ENCODE measurements around the gene PLGLB2.
A peak's percentile ranks its signal among the peaks of the same experiment; 100 is the strongest.
"Not testable (repeated sequence)": the region's sequence is repeated elsewhere in the genome, so short reads cannot be mapped to it uniquely, and the experiment has no call there.

The PLGLB2 gene

DNA sequence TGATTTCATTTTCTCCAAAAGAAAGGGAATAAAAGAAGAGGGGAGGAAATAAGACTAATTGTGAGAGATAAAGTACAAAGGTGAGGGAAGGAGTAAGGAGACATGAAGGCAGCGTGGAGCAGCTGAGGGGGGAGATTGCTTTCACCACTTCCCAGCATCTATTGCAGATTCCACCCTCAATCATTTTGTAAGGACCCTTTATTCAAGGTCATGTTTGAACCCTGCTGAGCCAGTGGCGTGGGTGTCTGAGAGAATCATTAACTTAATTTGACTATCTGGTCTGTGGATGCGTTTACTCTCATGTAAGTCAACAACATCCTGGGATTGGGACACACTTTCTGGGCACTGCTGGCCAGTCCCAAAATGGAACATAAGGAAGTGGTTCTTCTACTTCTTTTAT is at the start of gene PLGLB2:
Gene PLGLB2 (plus strand): TSS at position 297 of the 400 bp plus-strand sequence. CDS start 67 bp downstream, at position 364.
- H3K27me3 Mint-ChIP-seq, H3K9me3 Mint-ChIP-seq, H3K27ac Mint-ChIP-seq, H3K4me1 Mint-ChIP-seq, H3K4me3 Mint-ChIP-seq, CTCF ChIA-PET, DNase-seq, H3K36me3 Mint-ChIP-seq: not testable (repeated sequence)

DNA sequence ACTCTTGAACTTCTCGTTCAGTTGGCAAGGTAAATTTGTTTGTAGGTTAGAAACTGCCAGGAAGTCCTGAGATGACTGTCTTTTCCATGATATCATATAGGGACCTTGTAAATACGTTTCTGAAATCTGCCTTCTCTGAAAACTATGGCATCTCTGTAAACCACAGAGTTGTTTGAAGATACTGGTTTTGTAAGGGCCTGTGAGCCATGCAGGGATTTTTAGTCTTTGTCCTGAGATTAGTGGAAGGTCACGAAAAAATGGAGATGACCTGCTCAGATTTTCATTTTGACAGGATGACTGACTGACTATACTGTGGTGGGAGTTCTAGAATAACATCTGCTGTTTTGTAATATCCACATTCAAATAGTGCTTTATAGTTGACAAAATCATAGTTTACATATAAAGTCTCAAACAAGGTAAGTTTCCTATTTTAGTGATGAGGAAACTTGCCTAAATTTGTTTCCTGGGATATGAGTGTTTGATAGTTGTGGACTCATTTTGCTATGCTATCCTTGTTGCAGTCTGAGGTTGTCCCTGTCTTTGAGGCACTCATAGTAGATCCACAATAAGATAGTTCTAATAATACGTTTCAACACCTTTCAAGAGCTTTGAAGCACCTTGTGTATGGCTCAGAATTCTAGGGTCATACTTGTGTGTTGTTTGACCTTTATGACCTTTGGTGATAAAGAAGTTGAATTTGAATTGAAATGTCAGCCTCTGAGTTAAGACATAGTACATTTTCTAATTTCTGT is 43.1 kb upstream of the PLGLB2 start:
- CTCF ChIA-PET, H3K9me3 Mint-ChIP-seq, H3K27me3 Mint-ChIP-seq, H3K4me1 Mint-ChIP-seq, H3K36me3 Mint-ChIP-seq, DNase-seq: not testable (repeated sequence)
- Mint-ChIP-seq H3K4me3 (peak overlapping the region; percentile 48), H3K27ac (peak overlapping the region; percentile 83)

DNA sequence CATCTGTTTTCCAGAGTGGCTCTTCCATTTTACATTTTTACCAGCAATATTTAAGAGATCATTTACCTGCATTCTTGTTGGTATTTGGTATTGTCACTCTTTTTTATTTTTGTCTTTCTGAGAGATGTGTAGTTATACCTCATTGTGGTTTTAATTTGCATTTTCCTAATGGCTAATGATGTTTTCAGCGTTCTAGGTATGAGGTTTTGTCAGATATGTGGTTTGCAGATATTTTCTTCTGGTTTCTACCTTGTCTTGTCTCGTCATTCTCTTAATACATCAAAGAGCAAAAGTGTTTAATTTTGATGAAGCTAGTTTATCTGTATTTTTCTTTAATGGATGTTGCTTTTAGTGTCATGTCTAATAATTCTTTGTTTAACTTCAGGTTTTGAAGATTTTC is 39.5 kb upstream of the PLGLB2 start:
- H3K27ac Mint-ChIP-seq, H3K27me3 Mint-ChIP-seq, H3K4me3 Mint-ChIP-seq, H3K9me3 Mint-ChIP-seq, H3K4me1 Mint-ChIP-seq, DNase-seq, H3K36me3 Mint-ChIP-seq, CTCF ChIA-PET: not testable (repeated sequence)

DNA sequence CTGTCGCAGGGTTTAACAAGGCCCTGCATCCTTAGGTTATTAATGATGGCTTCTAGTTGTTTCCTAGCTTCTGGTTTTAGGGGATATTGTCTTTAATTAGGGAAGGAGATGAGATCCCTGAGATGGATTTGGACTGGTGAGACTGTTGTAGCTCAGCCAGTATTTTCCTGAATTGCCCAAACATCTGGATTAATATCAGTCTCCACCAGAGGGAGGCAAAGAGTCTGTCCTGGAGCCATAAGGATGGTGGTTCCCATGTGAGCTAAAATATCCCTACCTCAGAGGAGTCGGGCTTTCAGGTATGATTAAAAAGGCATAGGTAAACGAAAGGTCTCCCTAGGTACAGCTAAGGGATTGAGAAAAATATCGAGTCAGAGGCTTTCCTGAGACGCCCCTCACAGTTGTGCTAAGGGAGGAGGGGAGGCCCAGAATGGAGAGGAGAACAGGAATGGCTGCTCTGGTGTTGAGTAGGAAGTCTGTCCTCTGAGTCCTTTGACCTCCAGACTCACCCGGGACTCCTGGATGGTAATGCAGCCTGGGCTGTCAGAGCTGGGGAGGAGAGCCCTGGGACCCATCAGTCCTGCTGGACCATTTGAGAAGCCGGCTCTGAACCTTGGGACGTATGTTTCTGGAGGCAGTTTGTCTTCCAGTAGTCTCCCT is 19.8 kb upstream of the PLGLB2 start:
- H3K27me3 Mint-ChIP-seq, H3K36me3 Mint-ChIP-seq, H3K27ac Mint-ChIP-seq, CTCF ChIA-PET, H3K4me1 Mint-ChIP-seq, H3K9me3 Mint-ChIP-seq, DNase-seq, H3K4me3 Mint-ChIP-seq: not testable (repeated sequence)

DNA sequence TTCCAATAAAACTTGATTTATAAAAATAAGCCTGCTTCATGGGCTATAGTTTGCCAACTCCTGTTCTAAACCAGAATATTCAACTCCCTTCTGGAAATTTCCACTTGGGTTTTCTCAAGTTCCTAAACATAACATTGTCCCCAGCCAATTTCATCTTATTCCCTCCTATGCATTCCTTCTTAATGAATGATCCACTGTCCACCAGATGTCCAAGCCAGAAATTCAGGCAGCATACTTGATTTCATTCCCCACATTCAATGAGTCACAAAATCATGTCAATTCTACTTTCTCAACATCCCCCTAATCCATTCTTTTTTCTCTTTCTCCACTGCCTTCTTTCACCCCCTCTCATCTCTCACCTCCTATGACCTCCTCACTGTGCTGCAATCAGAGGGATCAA is 7.0 kb upstream of the PLGLB2 start:
- H3K9me3 Mint-ChIP-seq, CTCF ChIA-PET, H3K4me1 Mint-ChIP-seq, H3K4me3 Mint-ChIP-seq, DNase-seq, H3K27ac Mint-ChIP-seq, H3K27me3 Mint-ChIP-seq, H3K36me3 Mint-ChIP-seq: not testable (repeated sequence)

DNA sequence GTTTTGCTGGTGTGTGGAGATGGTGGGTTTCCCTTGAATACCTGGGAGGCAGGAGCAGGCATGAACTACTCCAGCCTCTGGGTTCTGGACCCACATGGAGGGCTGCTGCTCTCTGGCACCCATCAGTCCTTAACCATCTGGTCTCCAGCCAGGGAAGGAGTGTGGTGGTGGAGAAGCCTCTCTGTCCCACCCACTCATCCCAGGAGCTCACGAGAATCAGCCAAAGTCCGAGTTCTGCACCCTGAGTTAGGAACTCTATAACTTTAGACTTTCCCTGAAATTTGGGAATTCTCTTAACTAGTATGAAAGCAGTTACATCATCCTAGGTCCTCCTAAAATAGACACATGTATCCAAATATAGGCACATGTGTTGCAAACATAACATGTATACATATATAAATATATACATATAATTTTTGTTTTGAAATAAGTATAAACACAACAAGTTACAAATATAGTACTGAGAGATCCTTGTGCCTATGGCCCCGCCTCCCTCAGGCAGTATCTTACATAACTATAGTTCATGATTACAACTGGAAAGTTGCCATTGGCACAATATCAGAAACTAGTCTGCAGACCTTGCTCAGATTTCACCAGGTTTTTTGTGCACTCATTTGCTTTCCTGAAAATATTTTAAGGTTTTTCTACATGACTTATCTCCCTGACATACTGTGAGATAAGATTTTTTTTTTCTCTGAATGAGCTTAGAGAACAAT is 5.3 kb upstream of the PLGLB2 start:
- H3K9me3 Mint-ChIP-seq, H3K4me1 Mint-ChIP-seq, DNase-seq, H3K36me3 Mint-ChIP-seq, H3K4me3 Mint-ChIP-seq, H3K27me3 Mint-ChIP-seq, CTCF ChIA-PET, H3K27ac Mint-ChIP-seq: not testable (repeated sequence)

DNA sequence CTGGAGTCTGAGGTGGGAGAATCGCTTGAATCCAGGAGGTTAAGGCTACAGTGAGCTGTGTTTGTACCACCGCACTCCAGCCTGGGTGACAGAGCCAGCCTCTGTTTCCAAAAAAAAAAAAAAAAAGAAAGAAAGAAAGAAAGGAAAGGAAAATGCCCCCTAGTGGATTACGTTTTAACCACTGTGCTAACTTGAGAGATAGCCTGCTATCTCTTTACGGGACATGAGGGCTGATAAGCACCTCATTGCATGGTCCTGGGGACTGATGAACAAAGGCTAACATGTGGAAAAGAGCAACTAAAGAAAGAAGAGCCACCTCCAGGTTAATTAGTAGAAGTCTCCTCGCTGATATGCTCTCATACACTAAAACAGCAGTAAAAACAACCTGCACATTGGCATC is 4.2 kb upstream of the PLGLB2 start:
- H3K4me1 Mint-ChIP-seq, H3K9me3 Mint-ChIP-seq, H3K4me3 Mint-ChIP-seq, CTCF ChIA-PET, DNase-seq, H3K36me3 Mint-ChIP-seq, H3K27me3 Mint-ChIP-seq, H3K27ac Mint-ChIP-seq: not testable (repeated sequence)

DNA sequence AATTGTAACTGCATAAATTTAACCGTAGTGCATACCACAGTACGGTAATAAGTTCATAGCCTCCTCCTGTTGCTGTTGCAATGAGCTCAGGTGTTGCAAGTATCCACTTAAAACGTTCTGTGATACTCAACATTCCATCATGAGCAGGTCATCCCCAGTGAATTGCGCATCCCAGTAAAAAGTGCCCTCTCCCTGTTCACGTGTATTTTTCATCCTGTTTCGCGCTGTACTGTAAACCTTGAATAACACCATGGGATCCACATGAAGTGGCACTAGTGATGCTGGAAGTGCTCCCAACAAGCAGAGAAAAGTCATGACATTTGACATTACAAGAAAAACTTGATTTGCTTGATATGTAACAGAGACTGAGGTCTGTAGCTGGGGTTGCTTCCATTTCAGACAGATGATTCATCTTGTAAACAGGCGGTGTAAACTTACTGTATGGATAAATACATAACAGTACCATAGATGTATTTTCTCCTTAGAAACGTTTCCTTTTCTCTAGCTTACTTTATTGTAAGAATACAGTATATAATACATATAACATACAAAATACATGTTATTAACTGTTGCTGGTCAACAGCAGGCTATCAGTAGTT is 2.4 kb upstream of the PLGLB2 start:
- peak overlapping the region; percentile 25 for H3K27ac Mint-ChIP-seq
- H3K4me1 Mint-ChIP-seq, DNase-seq, CTCF ChIA-PET, H3K9me3 Mint-ChIP-seq, H3K4me3 Mint-ChIP-seq, H3K36me3 Mint-ChIP-seq, H3K27me3 Mint-ChIP-seq: not testable (repeated sequence)

DNA sequence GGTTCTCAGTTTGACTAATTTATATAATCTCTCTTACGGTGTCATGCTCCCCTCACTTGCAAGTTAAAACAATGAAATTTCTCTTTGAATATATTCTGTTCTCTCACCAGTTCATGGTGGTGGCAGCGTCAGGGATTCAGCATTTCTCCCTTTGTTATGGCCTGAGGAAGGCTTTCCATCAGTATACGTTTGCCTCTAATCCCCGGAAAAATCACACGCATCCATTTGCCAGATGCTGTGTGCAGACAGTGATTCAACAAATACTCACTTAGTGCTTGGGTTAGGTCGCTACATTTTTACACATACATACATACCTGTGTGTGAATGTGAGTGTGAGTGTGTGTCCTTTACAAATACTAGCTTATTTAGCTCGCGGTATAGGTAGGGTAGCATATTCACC is 637 bp downstream of the PLGLB2 start:
- H3K4me1 Mint-ChIP-seq, H3K4me3 Mint-ChIP-seq, CTCF ChIA-PET: not testable (repeated sequence)

DNA sequence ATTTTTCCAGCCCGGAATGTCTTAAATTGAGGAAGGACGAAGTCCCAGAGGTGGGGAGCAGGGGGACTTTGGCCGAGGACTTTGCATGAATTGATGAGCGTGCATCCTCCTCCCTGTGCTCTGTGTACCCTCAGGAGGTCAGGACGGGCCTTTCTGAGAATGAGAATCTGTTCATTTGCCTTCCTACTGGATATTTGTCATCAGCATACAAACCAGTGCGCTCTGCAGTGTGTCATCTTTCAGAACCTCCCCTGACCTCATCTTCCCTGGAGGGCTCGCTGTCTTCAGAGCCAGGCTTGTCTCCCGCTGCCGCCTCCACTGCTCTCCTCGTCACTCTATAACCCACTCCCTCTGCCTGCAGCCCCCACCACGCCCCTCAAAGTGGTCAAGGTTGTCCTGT is 2.7 kb downstream of the PLGLB2 start:
- H3K4me3 Mint-ChIP-seq, H3K9me3 Mint-ChIP-seq, H3K27ac Mint-ChIP-seq, DNase-seq, H3K36me3 Mint-ChIP-seq, CTCF ChIA-PET, H3K27me3 Mint-ChIP-seq, H3K4me1 Mint-ChIP-seq: not testable (repeated sequence)

More for the DNA sequence above, 637 bp downstream of the PLGLB2 start:
- not testable (repeated sequence) for H3K9me3 Mint-ChIP-seq, H3K27ac Mint-ChIP-seq, H3K27me3 Mint-ChIP-seq, DNase-seq, H3K36me3 Mint-ChIP-seq

DNA sequence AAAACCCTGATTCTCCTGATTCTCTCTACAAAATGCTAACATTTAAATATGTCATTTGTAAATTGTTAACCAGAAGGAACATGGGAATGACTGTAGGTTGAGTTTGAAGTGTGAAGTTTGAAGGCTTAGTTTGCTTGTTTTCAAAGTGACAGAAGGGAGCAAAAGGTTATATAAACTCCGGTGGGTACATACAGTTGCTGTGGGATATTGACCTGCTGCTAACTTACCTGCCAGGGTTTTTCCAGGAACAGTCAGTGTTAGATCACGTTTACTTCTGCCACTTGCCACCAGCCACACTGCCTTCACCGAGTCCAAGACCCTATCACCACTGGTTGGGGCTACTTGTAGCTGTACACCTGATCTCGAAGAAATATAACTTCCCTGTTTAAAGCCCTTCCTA is 6.9 kb downstream of the PLGLB2 start:
- H3K9me3 Mint-ChIP-seq, DNase-seq, H3K4me3 Mint-ChIP-seq, H3K36me3 Mint-ChIP-seq, H3K27me3 Mint-ChIP-seq, H3K4me1 Mint-ChIP-seq, CTCF ChIA-PET, H3K27ac Mint-ChIP-seq: not testable (repeated sequence)

Measured in activated naive CD4-positive, alpha-beta T cell treated with anti-CD3 and anti-CD28 coated beads, Interleukin-2, amount 10 ng/mL, durations not matched to agents 7 days and 5 days (primary cell).